Upper lobe of left lung (tissue), 6 donors: ENCODE data around the gene VEPH1. TPM values are rescaled to one million over a fixed set of nuclear protein-coding genes. Genes with fewer than 3 reads are reported as not detected.

Experiments used
- ATAC-seq, 2 donors: fragments of 200-7000 bp; cut with Tn5 transposase; one replicate each; pipeline ENCODE4 v1.9.1; 2022; ENCODE audit warnings: mild to moderate bottlenecking in 2 of 2, moderate library complexity in 2 of 2; ENCODE audit not compliant: low FRiP score in 2 of 2
- DNase-seq, 2 donors: peaks; one replicate each; pipeline ENCODE4 v3.0.0-alpha.2; 2019 to 2020
- H3K27ac ChIP-seq, 4 donors: fragments of 200-600 bp; sonication (generic); one replicate each; pipeline ENCODE4 v1.5.1; 2016 to 2019
- H3K27me3 ChIP-seq, 4 donors: fragments of 200-600 bp; sonication (generic); one replicate each; pipeline ENCODE4 v1.5.1; 2017 to 2019
- H3K36me3 ChIP-seq, 4 donors: fragments of 200-600 bp; sonication (generic); one replicate each; pipeline ENCODE4 v1.5.1; 2016 to 2019
- H3K4me1 ChIP-seq, 4 donors: fragments of 200-600 bp; sonication (generic); one replicate each; pipeline ENCODE4 v1.5.1; 2018 to 2019
- H3K4me3 ChIP-seq, 4 donors: fragments of 200-600 bp; sonication (generic); one replicate each; pipeline ENCODE4 v1.5.1; 2017 to 2019; ENCODE audit warnings: mild to moderate bottlenecking in 2 of 4, moderate library complexity in 1 of 4
- H3K9me3 ChIP-seq, 4 donors: fragments of 200-600 bp; sonication (generic); one replicate each; pipeline ENCODE4 v1.5.1; 2018 to 2019
- EP300 ChIP-seq, 4 donors: sonication (generic); formaldehyde crosslinking; IDR thresholded peaks; one replicate each; pipeline ENCODE4 v1.5.1; 2017; ENCODE audit warnings: antibody characterized with exemption in 4 of 4, control low read depth in 2 of 4
- POLR2A ChIP-seq, 4 donors: fragments of 450-650 bp; IDR thresholded peaks; one replicate each; pipeline ENCODE4 v1.5.1; 2016 to 2017; ENCODE audit warnings: antibody characterized with exemption in 4 of 4, mild to moderate bottlenecking in 2 of 4
- POLR2AphosphoS5 ChIP-seq, 2 donors: sonication (generic); formaldehyde crosslinking; IDR thresholded peaks; one replicate each; pipeline ENCODE4 v1.5.1; 2017; ENCODE audit warnings: antibody characterized with exemption in 2 of 2
- WGBS, 2 donors: methylation state at CpG; one replicate each; pipeline ENCODE4 v1.1.5; 2017 to 2018; 5-methylcytosine and 5-hydroxymethylcytosine counted together
- total RNA-seq, 6 donors: library from RNA; depleted of rRNA in 4 of 6; stranded (reverse); fragments of >200 nt in 4 of 6; gene quantifications; one replicate each; pipeline versions ENCODE4 v1.1.0 to v1.2.1, GENCODE V29; 2016 to 2021
- TF ChIP-seq, protein P1 (sequence below), 6 experiments: fragments of 450-650 bp in 4 of 6; fragments of 200-600 bp in 2 of 6; sonication (generic) in 2 of 6; IDR thresholded peaks; one replicate each; pipeline ENCODE4 v1.5.1; 2016 to 2019; ENCODE audit warnings: antibody characterized with exemption in 6 of 6
- donor health status: DM: no; HTN: no; CAD: no; lungs with moderate emphysema.
- donor health status: DM: no; HTN: yes; CAD: no; lungs with severe emphysema.

VEPH1 gene
- total RNA-seq, 6 donors from 2014 or later: 78.6 to 229 (median 178) TPM

DNA sequence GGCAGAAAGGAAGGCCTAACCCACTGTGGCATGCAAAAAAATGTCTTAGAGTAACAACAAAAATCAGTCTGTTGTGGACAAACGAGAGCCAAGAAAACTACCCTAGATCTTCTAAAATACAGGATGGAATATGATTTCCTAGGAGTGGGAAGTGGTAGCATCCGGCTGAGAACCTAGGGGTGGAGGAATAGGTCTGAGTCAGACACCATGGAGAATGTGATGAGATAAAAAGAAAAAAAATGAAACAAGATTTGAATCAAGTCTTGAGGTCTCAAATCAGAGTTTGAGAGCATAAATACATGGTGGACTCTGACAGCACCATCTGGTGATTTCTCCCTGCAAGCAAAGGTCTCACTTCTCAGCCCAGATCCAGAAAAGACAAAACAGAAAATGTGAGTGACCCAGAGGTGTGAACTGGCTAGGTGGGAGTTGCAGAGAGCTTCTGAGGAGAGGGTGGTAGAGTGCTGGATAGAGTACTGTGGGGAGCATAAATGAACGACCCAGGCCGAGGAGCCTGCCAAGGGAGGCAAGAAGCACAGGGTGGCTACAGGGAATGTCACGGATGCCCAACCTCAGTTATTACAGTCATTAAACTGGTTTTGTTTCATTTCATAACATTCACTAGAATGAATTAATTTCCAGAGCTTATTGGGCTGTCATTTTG is 27.6 kb upstream of the VEPH1 start:
- Histone ChIP-seq H3K4me1 (peaks cover 0 to 6% (median 3%) of the 10 kb centered on the region in 4 donors), H3K36me3 (no peaks in the 10 kb centered on the region), H3K4me3 (no peak overlapping the region), H3K27ac (no peak overlapping the region), H3K9me3 (no peaks in the 10 kb centered on the region), H3K27me3 (no peaks in the 10 kb centered on the region)
- TF ChIP-seq POLR2AphosphoS5 (IDR thresholded peaks at IDR 0.05) (no peak), EP300 (IDR thresholded peaks at IDR 0.05) (no peak), POLR2A (IDR thresholded peaks at IDR 0.05) (no peak)
- TF ChIP-seq, protein P1, sequence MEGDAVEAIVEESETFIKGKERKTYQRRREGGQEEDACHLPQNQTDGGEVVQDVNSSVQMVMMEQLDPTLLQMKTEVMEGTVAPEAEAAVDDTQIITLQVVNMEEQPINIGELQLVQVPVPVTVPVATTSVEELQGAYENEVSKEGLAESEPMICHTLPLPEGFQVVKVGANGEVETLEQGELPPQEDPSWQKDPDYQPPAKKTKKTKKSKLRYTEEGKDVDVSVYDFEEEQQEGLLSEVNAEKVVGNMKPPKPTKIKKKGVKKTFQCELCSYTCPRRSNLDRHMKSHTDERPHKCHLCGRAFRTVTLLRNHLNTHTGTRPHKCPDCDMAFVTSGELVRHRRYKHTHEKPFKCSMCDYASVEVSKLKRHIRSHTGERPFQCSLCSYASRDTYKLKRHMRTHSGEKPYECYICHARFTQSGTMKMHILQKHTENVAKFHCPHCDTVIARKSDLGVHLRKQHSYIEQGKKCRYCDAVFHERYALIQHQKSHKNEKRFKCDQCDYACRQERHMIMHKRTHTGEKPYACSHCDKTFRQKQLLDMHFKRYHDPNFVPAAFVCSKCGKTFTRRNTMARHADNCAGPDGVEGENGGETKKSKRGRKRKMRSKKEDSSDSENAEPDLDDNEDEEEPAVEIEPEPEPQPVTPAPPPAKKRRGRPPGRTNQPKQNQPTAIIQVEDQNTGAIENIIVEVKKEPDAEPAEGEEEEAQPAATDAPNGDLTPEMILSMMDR (IDR thresholded peaks at IDR 0.05): no peak
- WGBS, 2 donors: 83 to 91% methylated on average over 5 of the region's 5 CpGs
- DNase-seq: no peak
- ATAC-seq: no peak

DNA sequence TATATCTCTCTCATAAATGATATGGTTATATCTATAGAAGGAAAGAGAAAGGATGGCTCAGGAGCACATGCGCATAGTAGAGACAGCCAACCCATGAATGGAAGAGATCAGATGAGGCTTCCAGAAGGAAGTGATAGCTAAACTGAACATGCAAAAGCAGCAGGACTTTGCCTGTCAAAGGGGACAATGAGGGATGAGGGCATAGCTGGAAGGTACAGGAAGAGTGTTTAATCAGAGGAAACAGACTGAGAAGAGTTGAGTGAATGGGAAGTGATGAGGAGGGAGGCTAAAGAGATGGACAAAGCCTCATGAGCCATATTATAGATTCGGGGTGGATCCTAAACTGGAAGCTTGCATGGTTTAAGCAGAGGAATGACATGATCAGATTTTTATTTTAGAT is 26.5 kb upstream of the VEPH1 start:
- DNase-seq: no peak

DNA sequence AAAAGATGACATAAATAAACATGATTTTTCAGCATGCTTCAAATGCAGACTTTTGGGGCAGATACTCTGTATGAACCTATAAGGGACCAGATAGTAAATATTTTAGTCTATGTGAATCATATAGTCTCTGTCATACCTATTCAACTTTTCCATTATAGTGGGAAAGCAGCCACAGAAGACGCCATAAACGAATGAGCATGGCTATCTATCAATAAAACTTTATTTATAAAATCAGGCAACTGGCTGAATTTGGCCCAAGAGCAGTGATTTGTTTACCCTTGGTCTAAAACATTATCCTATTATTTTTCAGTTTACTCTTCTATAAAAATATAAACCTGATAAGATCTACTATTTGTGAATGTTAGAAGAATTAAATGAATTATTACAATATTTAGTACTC is 25.9 kb upstream of the VEPH1 start:
- no peaks in the 10 kb centered on the region for H3K27me3 ChIP-seq
- H3K27ac ChIP-seq: no peak overlapping the region
- WGBS, 2 donors: 80 to 87% methylated on average over 2 of the region's 2 CpGs
- DNase-seq (no peak), ATAC-seq (no peak)
- H3K4me1 ChIP-seq: peaks cover 0 to 6% (median 3%) of the 10 kb centered on the region in 4 donors
- no peaks in the 10 kb centered on the region for H3K9me3 ChIP-seq
- TF ChIP-seq POLR2AphosphoS5 (IDR thresholded peaks at IDR 0.05) (no peak), POLR2A (IDR thresholded peaks at IDR 0.05) (no peak), EP300 (IDR thresholded peaks at IDR 0.05) (no peak)
- TF ChIP-seq, protein P1 (IDR thresholded peaks at IDR 0.05): no peak
- no peak overlapping the region for H3K4me3 ChIP-seq
- no peaks in the 10 kb centered on the region for H3K36me3 ChIP-seq

More for the DNA sequence above, 26.5 kb upstream of the VEPH1 start:
- H3K4me3 ChIP-seq: no peak overlapping the region
- ATAC-seq: no peak
- H3K27ac ChIP-seq: no peak overlapping the region
- no peaks in the 10 kb centered on the region for H3K27me3 ChIP-seq
- peaks cover 0 to 6% (median 3%) of the 10 kb centered on the region in 4 donors for H3K4me1 ChIP-seq
- 74 to 82% methylated on average over 2 of the region's 2 CpGs for WGBS, 2 donors
- no peaks in the 10 kb centered on the region for H3K36me3 ChIP-seq
- TF ChIP-seq EP300 (IDR thresholded peaks at IDR 0.05) (no peak), POLR2A (IDR thresholded peaks at IDR 0.05) (no peak), POLR2AphosphoS5 (IDR thresholded peaks at IDR 0.05) (no peak)
- TF ChIP-seq, protein P1 (IDR thresholded peaks at IDR 0.05): no peak
- H3K9me3 ChIP-seq: no peaks in the 10 kb centered on the region

DNA sequence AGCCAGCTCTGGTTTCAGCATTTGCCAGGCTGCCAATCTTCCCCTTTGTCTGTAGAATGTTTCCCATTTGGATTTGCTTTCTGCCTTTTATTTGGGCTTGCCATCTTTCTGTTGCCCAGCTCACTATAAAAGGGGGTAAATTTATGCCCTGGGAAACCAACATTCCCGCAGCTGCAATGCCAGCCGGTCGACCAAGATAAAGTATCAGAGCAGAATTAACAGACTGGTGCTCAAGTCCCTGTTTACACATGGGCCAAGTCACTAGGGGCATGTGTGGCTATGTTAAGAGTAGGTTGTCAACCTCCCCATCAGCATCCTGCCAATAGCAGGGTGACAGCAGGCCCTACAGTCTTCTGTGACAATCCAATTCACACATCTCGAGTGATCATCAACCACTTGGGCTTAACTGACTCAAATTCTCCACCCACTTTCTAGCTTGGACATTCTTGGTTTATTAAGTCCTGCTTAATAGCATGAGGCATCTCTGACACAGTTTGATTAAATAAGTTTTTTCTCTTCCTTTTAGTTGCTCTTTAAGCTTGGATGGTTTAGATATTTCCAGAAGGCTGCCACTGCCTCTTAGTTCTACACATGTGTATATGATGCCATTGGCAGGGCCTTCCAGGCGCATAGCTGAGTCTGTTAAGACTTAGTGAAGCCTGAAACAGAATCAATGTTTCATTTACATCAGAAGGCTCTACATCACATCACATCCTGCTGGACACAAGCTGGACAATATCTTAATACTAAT is 24.1 kb upstream of the VEPH1 start:
- ATAC-seq (no peak), DNase-seq (no peak)
- H3K27me3 ChIP-seq: no peaks in the 10 kb centered on the region
- no peak overlapping the region for H3K4me3 ChIP-seq
- TF ChIP-seq POLR2A (IDR thresholded peaks at IDR 0.05): no peak
- TF ChIP-seq POLR2AphosphoS5 (IDR thresholded peaks at IDR 0.05): no peak
- TF ChIP-seq, protein P1 (IDR thresholded peaks at IDR 0.05): no peak
- no peak for TF ChIP-seq EP300 (IDR thresholded peaks at IDR 0.05)
- H3K27ac ChIP-seq: no peak overlapping the region
- H3K36me3 ChIP-seq: no peaks in the 10 kb centered on the region
- peaks cover 0 to 4% (median 1%) of the 10 kb centered on the region in 4 donors for H3K4me1 ChIP-seq
- no peaks in the 10 kb centered on the region for H3K9me3 ChIP-seq
- WGBS, 2 donors: 66 to 84% methylated on average over 5 of the region's 5 CpGs
